B cell (primary cell): Measurements from ENCODE around the gene ADAMTSL1. TPM values are rescaled to one million over a fixed set of nuclear protein-coding genes. Genes with fewer than 3 reads are reported as not detected.

ENCODE experiments used
- ATAC-seq: fragments of 200-7000 bp; cut with Tn5 transposase; one replicate; pipeline ENCODE4 v1.10.0; 2021; ENCODE audit warnings: low read depth, mild to moderate bottlenecking, moderate number of reproducible peaks, moderate library complexity
- CTCF ChIA-PET: fragments of 350-600 bp; sonication (Branson Sonifier 250); formaldehyde crosslinking; loops from one replicate; lab custom pipeline; 2021; ENCODE audit warnings: antibody characterized with exemption, inconsistent platforms; lab: Charles Lee
- POLR2A ChIA-PET: fragments of 350-600 bp; sonication (Branson Sonifier 250); formaldehyde crosslinking; loops from one replicate; lab custom pipeline; 2021; ENCODE audit warnings: antibody characterized with exemption; lab: Charles Lee
- DNase-seq: peaks from one replicate; pipeline ENCODE4 v3.0.0; 2013
- H2AFZ ChIP-seq: 2 replicates; pipeline ENCODE4 v1.6.1; 2012; ENCODE audit warnings: mild to moderate bottlenecking, low read depth, low read length; ENCODE audit not compliant: insufficient read depth, poor library complexity, severe bottlenecking
- H3K27ac ChIP-seq, 2 donors: 1 replicate in 1 of 2; 2 replicates in 1 of 2; pipeline ENCODE4 v1.5.1; 2012 to 2013; ENCODE audit warnings: low read length in 2 of 2, mild to moderate bottlenecking in 2 of 2, moderate library complexity in 1 of 2
- H3K27me3 ChIP-seq, 4 experiments: fragments of 200-600 bp in 1 of 4; sonication (generic) in 1 of 4; replicated peaks in 1 of 4; 1 replicate in 2 of 4; 2 replicates in 2 of 4; pipeline versions ENCODE4 v1.6.1 to v1.7.0; 2013 to 2016; ENCODE audit warnings: low read length in 3 of 4, mild to moderate bottlenecking in 2 of 4, mixed read lengths in 1 of 4, moderate library complexity in 1 of 4; ENCODE audit not compliant: insufficient read depth in 4 of 4, control insufficient read depth in 3 of 4; ENCODE audit errors: control extremely low read depth in 1 of 4
- H3K36me3 ChIP-seq, 2 experiments: replicated peaks in 1 of 2; 1 replicate in 1 of 2; 2 replicates in 1 of 2; pipeline versions ENCODE4 v1.6.1 to v1.7.1; 2013; ENCODE audit warnings: low read length in 1 of 2; ENCODE audit not compliant: insufficient read depth in 2 of 2, control insufficient read depth in 1 of 2; ENCODE audit errors: control extremely low read depth in 1 of 2, extremely low read depth in 1 of 2
- H3K4me1 ChIP-seq, 2 donors: fragments of 200-600 bp in 1 of 2; sonication (generic) in 1 of 2; 1 replicate in 1 of 2; 2 replicates in 1 of 2; pipeline versions ENCODE4 v1.5.1 to v1.6.1; 2013 to 2017; ENCODE audit warnings: low read length in 2 of 2; ENCODE audit not compliant: control insufficient read depth in 2 of 2, insufficient read depth in 2 of 2
- H3K4me2 ChIP-seq: replicated peaks from 2 replicates; pipeline ENCODE3; 2012; ENCODE audit warnings: mild to moderate bottlenecking, low read depth, low read length; ENCODE audit not compliant: poor library complexity, severe bottlenecking
- H3K4me3 ChIP-seq, 5 experiments: fragments of 200-600 bp in 1 of 5; sonication (generic) in 1 of 5; 1 replicate in 3 of 5; 2 replicates in 2 of 5; pipeline versions ENCODE4 v1.5.1 to v1.7.0; 2011 to 2016; ENCODE audit warnings: low read length in 4 of 5, mild to moderate bottlenecking in 4 of 5, low read depth in 2 of 5, control low read depth in 1 of 5, moderate library complexity in 1 of 5; ENCODE audit not compliant: insufficient read depth in 1 of 5; ENCODE audit errors: control extremely low read depth in 1 of 5, extremely low read depth in 1 of 5
- H3K79me2 ChIP-seq: fragments of 200-600 bp; sonication (generic); one replicate; pipeline ENCODE4 v1.6.0; 2016; ENCODE audit warnings: low read length; ENCODE audit not compliant: control insufficient read depth, insufficient read depth
- H3K9ac ChIP-seq: fragments of 200-600 bp; sonication (generic); 2 replicates; pipeline ENCODE4 v1.6.1; 2017; ENCODE audit warnings: mild to moderate bottlenecking, low read length, moderate library complexity
- H3K9me3 ChIP-seq, 3 donors: one replicate each; pipeline versions ENCODE4 v1.6.1 to v1.7.1; 2013; ENCODE audit warnings: low read length in 2 of 3; ENCODE audit not compliant: control insufficient read depth in 2 of 3, insufficient read depth in 1 of 3; ENCODE audit errors: control extremely low read depth in 1 of 3
- H4K20me1 ChIP-seq: 2 replicates; pipeline ENCODE4 v1.6.0; 2012; ENCODE audit warnings: mild to moderate bottlenecking, low read length; ENCODE audit not compliant: insufficient read depth, control insufficient read depth, poor library complexity, severe bottlenecking
- H3K27ac Mint-ChIP-seq: one replicate; pipeline ENCODE4 v1.8.0; 2021; ENCODE audit warnings: mixed read lengths
- H3K27me3 Mint-ChIP-seq: one replicate; pipeline ENCODE4 v1.8.0; 2021; ENCODE audit warnings: mixed read lengths
- H3K4me1 Mint-ChIP-seq: one replicate; pipeline ENCODE4 v1.8.0; 2021; ENCODE audit warnings: mixed read lengths
- H3K4me3 Mint-ChIP-seq: one replicate; pipeline ENCODE4 v1.8.0; 2021; ENCODE audit warnings: mixed read lengths
- H3K9me3 Mint-ChIP-seq: one replicate; pipeline ENCODE4 v1.8.0; 2022; ENCODE audit warnings: mixed read lengths; ENCODE audit not compliant: insufficient read depth
- CTCF ChIP-seq: fragments of 200-600 bp; IDR thresholded peaks from one replicate; pipeline ENCODE4 v1.8.0; 2022; ENCODE audit warnings: antibody characterized with exemption, mild to moderate bottlenecking
- EZH2 ChIP-seq: IDR thresholded peaks from 2 replicates; pipeline ENCODE4 v1.6.1; 2012; ENCODE audit warnings: borderline replicate concordance, low read depth, mild to moderate bottlenecking, moderate library complexity, low read length; ENCODE audit not compliant: insufficient read depth, poor library complexity, severe bottlenecking
- WGBS: methylation state at CpG from one replicate; pipeline ENCODE4 v1.1.5; 2013; ENCODE audit warnings: missing lambda C conversion rate; ENCODE audit not compliant: insufficient coverage; 5-methylcytosine and 5-hydroxymethylcytosine counted together
- intact Hi-C: fragments of 100-400 bp; cut with micrococcal nuclease; formaldehyde crosslinking; loops from one replicate; pipeline ENCODE4 v1.10.0; 2022
- polyA plus RNA-seq: library from polyadenylated mRNA; depleted of rRNA; stranded (reverse); fragments of >200 nt; gene quantifications from 2 replicates; pipeline ENCODE4 v1.2.3, GENCODE V29; 2012
- total RNA-seq, 2 donors: library from RNA; stranded (reverse); fragments of 120-200 nt in 1 of 2; gene quantifications; 1 replicate in 1 of 2; 2 replicates in 1 of 2; pipeline versions ENCODE4 v1.2.3 to v1.2.4, GENCODE V29; 2013 to 2022

The ADAMTSL1 gene
- total and polyA plus RNA-seq, 2 donors (not counting 1 experiment from before 2014, with no cell fraction given): not detected

GRCh38 chr9:18488886-18489285, 14.9 kb downstream of the ADAMTSL1 start:
- TF ChIP-seq EZH2 (no peak), CTCF (no peak)
- no peaks in the 10 kb centered on the region for H3K79me2 ChIP-seq
- Mint-ChIP-seq H3K4me3 (no peak overlapping the region), H3K9me3 (peaks cover 2% of the 10 kb centered on the region), H3K4me1 (no peaks in the 10 kb centered on the region), H3K27me3 (no peaks in the 10 kb centered on the region), H3K27ac (no peak overlapping the region)
- H3K4me3 ChIP-seq: no peak overlapping the region
- H4K20me1 ChIP-seq: no peaks in the 10 kb centered on the region
- no peak overlapping the region for H2AFZ ChIP-seq
- no peak overlapping the region for H3K27ac ChIP-seq
- POLR2A ChIA-PET: no interaction called here
- no peaks in the 10 kb centered on the region for H3K27me3 ChIP-seq
- H3K9ac ChIP-seq: no peak overlapping the region
- DNase-seq (no peak), ATAC-seq (no peak)
- H3K9me3 ChIP-seq: no peaks in the 10 kb centered on the region
- no peaks in the 10 kb centered on the region for H3K4me1 ChIP-seq
- H3K36me3 ChIP-seq: no peaks in the 10 kb centered on the region
- CTCF ChIA-PET: no interaction called here
- intact Hi-C loops: no loop called here
- H3K4me2 ChIP-seq: no peak overlapping the region
- no CpG with 5 or more reads among the region's 2 CpGs for WGBS

GRCh38 chr9:18489861-18490260, 15.9 kb downstream of the ADAMTSL1 start:
- H4K20me1 ChIP-seq: no peaks in the 10 kb centered on the region
- H3K4me3 Mint-ChIP-seq: no peak overlapping the region
- ChIA-PET CTCF (no interaction called here), POLR2A (no interaction called here)
- H3K27ac Mint-ChIP-seq: no peak overlapping the region
- H3K9ac ChIP-seq: no peak overlapping the region
- no peaks in the 10 kb centered on the region for H3K36me3 ChIP-seq
- no peak for ATAC-seq
- H3K27me3 Mint-ChIP-seq: no peaks in the 10 kb centered on the region
- no peak overlapping the region for H3K27ac ChIP-seq
- peaks cover 2% of the 10 kb centered on the region for H3K9me3 Mint-ChIP-seq
- no peaks in the 10 kb centered on the region for H3K4me1 ChIP-seq
- H2AFZ ChIP-seq: no peak overlapping the region
- no peaks in the 10 kb centered on the region for H3K9me3 ChIP-seq
- 50% methylated on average over 1 of the region's 2 CpGs for WGBS
- no peak for TF ChIP-seq CTCF
- TF ChIP-seq EZH2: no peak
- H3K4me3 ChIP-seq: no peak overlapping the region
- intact Hi-C loops: no loop called here
- no peak for DNase-seq
- no peaks in the 10 kb centered on the region for H3K4me1 Mint-ChIP-seq
- H3K27me3 ChIP-seq: no peaks in the 10 kb centered on the region
- H3K4me2 ChIP-seq: no peak overlapping the region
- H3K79me2 ChIP-seq: no peaks in the 10 kb centered on the region
